Immature natural killer cell (primary cell): ENCODE results near the gene NLRP8. TPM values are rescaled to one million over a fixed set of nuclear protein-coding genes. Genes with fewer than 3 reads are reported as not detected.
"Not testable (repeated sequence)": the region's sequence is repeated elsewhere in the genome, so short reads cannot be mapped to it uniquely, and the experiment has no call there.

Experiments used
- DNase-seq, 3 donors: peaks; one replicate each; pipeline ENCODE4 v3.0.0; 2022; ENCODE audit warnings: mixed read lengths in 1 of 3
- H3K27ac Mint-ChIP-seq, 6 donors: one replicate each; pipeline ENCODE4 v1.8.0; 2020; ENCODE audit warnings: mixed read lengths in 6 of 6, mild to moderate bottlenecking in 5 of 6, inconsistent platforms in 4 of 6, moderate library complexity in 3 of 6
- H3K27me3 Mint-ChIP-seq, 3 donors: one replicate each; pipeline ENCODE4 v1.8.0; 2020 to 2021; ENCODE audit warnings: low read depth in 3 of 3, mild to moderate bottlenecking in 3 of 3, mixed read lengths in 3 of 3, moderate library complexity in 3 of 3, inconsistent platforms in 1 of 3
- H3K36me3 Mint-ChIP-seq, 3 donors: one replicate each; pipeline ENCODE4 v1.8.0; 2020; ENCODE audit warnings: mixed read lengths in 3 of 3, inconsistent platforms in 2 of 3, mild to moderate bottlenecking in 2 of 3
- H3K4me1 Mint-ChIP-seq, 2 donors: one replicate each; pipeline ENCODE4 v1.8.0; 2020; ENCODE audit warnings: inconsistent platforms in 2 of 2, mild to moderate bottlenecking in 2 of 2, mixed read lengths in 2 of 2, moderate library complexity in 1 of 2
- H3K4me3 Mint-ChIP-seq, 5 donors: one replicate each; pipeline ENCODE4 v1.8.0; 2020; ENCODE audit warnings: mild to moderate bottlenecking in 5 of 5, mixed read lengths in 5 of 5, inconsistent platforms in 3 of 5, moderate library complexity in 3 of 5
- H3K9me3 Mint-ChIP-seq, 6 donors: one replicate each; pipeline ENCODE4 v1.8.0; 2020; ENCODE audit warnings: mild to moderate bottlenecking in 6 of 6, mixed read lengths in 6 of 6, inconsistent platforms in 4 of 6, moderate library complexity in 3 of 6
- polyA plus RNA-seq, 3 donors: library from polyadenylated mRNA; unstranded; fragments of 300-500 nt; fragmentation: Illumina TruSeq; gene quantifications; one replicate each; pipeline ENCODE4 v1.2.3, GENCODE V29; 2021

NLRP8 gene
- polyA plus RNA-seq, 3 donors from 2014 or later = not detected

- no peak overlapping the region for H3K27ac Mint-ChIP-seq
- DNase-seq = no peak
- peaks cover 0 to 9% (median 3%) of the 10 kb centered on the region in 6 donors for H3K9me3 Mint-ChIP-seq
- H3K4me1 Mint-ChIP-seq = no peaks in the 10 kb centered on the region
- peaks cover 0 to 3% (median 0%) of the 10 kb centered on the region in 3 donors for H3K36me3 Mint-ChIP-seq
- H3K27me3 Mint-ChIP-seq = peaks cover 2 to 4% (median 2%) of the 10 kb centered on the region in 3 donors
- H3K4me3 Mint-ChIP-seq = no peak overlapping the region
Observed at GRCh38 chr19:56015756-56016155, 68.1 kb downstream of the NLRP8 start.

GRCh38 chr19:56019325-56019724 is 71.7 kb downstream of the NLRP8 start:
- not testable (repeated sequence) for H3K9me3 Mint-ChIP-seq, DNase-seq, H3K27me3 Mint-ChIP-seq, H3K36me3 Mint-ChIP-seq, H3K4me3 Mint-ChIP-seq, H3K27ac Mint-ChIP-seq, H3K4me1 Mint-ChIP-seq

GRCh38 chr19:56020355-56020975 is 72.8 kb downstream of the NLRP8 start:
- not testable (repeated sequence) for H3K27ac Mint-ChIP-seq, DNase-seq, H3K4me1 Mint-ChIP-seq, H3K36me3 Mint-ChIP-seq, H3K4me3 Mint-ChIP-seq, H3K27me3 Mint-ChIP-seq, H3K9me3 Mint-ChIP-seq

GRCh38 chr19:56026769-56027168 is 79.1 kb downstream of the NLRP8 start:
- peaks cover 0 to 8% (median 0%) of the 10 kb centered on the region in 6 donors for H3K9me3 Mint-ChIP-seq
- H3K4me3 Mint-ChIP-seq = no peak overlapping the region
- no peak overlapping the region for H3K27ac Mint-ChIP-seq
- H3K4me1 Mint-ChIP-seq = no peaks in the 10 kb centered on the region
- H3K27me3 Mint-ChIP-seq = peaks cover 0 to 3% (median 0%) of the 10 kb centered on the region in 3 donors
- no peak for DNase-seq
- H3K36me3 Mint-ChIP-seq = no peaks in the 10 kb centered on the region

Other genes starting within 250 kb of the NLRP8 start
- not detected for gene NLRP9, start 209.4 kb upstream of the NLRP8 start, polyA plus RNA-seq
- gene RFPL4A, start 188.7 kb upstream of the NLRP8 start, polyA plus RNA-seq = not detected
- under 1 TPM in 1 of 3 donors, not detected in 2; 0.48 TPM for gene RFPL4AL1, start 178.7 kb upstream of the NLRP8 start, polyA plus RNA-seq
- not detected for gene NLRP11, start 115.8 kb upstream of the NLRP8 start, polyA plus RNA-seq
- not detected for gene NLRP4, start 111.3 kb upstream of the NLRP8 start, polyA plus RNA-seq
- gene NLRP13, start 15.5 kb upstream of the NLRP8 start, polyA plus RNA-seq = not detected
- gene NLRP5, start 38.9 kb downstream of the NLRP8 start, polyA plus RNA-seq = not detected
- gene ZNF787, start 173.5 kb downstream of the NLRP8 start, polyA plus RNA-seq = 1 to 10 TPM in 2 of 3 donors, under 1 TPM in 1; 0.69 to 2.2 (median 1.5) TPM
- gene ZNF444, start 193.5 kb downstream of the NLRP8 start, polyA plus RNA-seq = 10 to 100 TPM in 1 of 3 donors, 1 to 10 TPM in 2; 7.9 to 19.1 (median 9.0) TPM
- gene GALP, start 228.2 kb downstream of the NLRP8 start, polyA plus RNA-seq = not detected
- gene ZSCAN5B, start 250.0 kb downstream of the NLRP8 start, polyA plus RNA-seq = not detected